Measurements from ENCODE around the gene CCRL2.
"Not testable (repeated sequence)": the region's sequence is repeated elsewhere in the genome, so short reads cannot be mapped to it uniquely, and the experiment has no call there.

DNA sequence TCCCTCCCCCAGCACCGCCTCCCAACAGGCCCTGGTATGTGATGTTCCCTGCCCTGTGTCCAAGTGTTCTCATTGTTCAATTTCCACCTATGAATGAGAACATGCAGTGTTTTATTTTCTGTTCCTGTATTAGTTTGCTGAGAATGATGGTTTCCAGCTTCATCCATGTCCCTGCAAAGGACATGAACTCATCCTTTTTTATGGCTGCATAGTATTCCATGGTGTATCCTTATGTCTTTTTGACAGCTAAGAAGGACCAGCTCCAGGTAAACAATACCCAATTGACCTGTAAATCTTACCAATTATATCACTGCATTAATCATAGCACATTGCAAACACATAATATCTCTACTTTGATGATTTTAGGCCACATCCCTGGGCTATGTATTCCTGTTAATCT is 23.8 kb downstream of the CCRL2 start:
- not testable (repeated sequence) for TF ChIP-seq EZH2phosphoT487 (IDR thresholded peaks at IDR 0.05; ENCODE audit: insufficient read depth, low read depth); EZH2 (IDR thresholded peaks at IDR 0.05; ENCODE audit: insufficient read depth, poor library complexity, severe bottlenecking)
